ENCODE data around the gene JPH2. TPM values are rescaled to one million over a fixed set of nuclear protein-coding genes. Genes with fewer than 3 reads are reported as not detected.

Gene JPH2
- total RNA-seq, 1 experiment from 2014 or later: 0.17 TPM

DNA sequence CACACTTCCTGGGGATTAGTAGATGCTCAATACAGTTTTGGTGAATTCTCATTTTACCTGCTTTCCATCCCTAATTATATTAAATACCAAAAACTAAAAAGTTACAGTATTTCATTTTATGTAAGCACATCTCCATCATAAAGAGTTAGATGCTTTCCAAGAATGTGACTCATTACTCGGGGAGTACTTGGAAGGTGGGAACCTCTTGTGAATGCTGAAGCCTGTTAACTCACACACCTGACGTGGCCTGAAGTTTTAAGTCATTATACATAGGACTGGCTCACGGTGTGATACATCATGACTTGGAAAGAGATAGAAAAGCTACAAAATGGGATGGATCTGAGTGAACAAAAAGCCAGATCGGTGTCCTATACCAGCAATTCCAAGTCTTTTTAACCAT lies 25.8 kb upstream of the JPH2 start:
- intact Hi-C loops (cut with micrococcal nuclease): loop anchor here (5.0 kb wide), 1 partner anchor 515 kb away; no protein-coding TSS in a partner anchor
- Histone ChIP-seq H4K20me1 (ENCODE audit: insufficient read depth) (no peaks in the 10 kb centered on the region), H3K4me2 (ENCODE audit: low read length) (no peak overlapping the region), H3K36me3 (ENCODE audit: control insufficient read depth in 1 of 2, insufficient read depth in 2 of 2, low read length in 2 of 2) (no peaks in the 10 kb centered on the region; a peak in 1 of 4 replicates), H3K9me3 (ENCODE audit: control insufficient read depth in 1 of 2, insufficient read depth in 1 of 2, low read depth in 1 of 2, low read length in 2 of 2) (no peaks in the 10 kb centered on the region), H3K9me2 (ENCODE audit: insufficient read depth) (no peaks in the 10 kb centered on the region), H3K27ac (ENCODE audit: low read depth, low read length) (no peak overlapping the region), H3K4me3 (replicated peaks in 1 of 2; ENCODE audit: low read depth in 1 of 2, low read length in 2 of 2) (no peak overlapping the region), H2AFZ (ENCODE audit: low read depth, low read length, poor library complexity, severe bottlenecking) (no peak overlapping the region), H3K4me1 (ENCODE audit: control insufficient read depth in 1 of 2, insufficient read depth in 2 of 2, low read length in 2 of 2) (peaks cover 19 to 24% of the 10 kb centered on the region in 2 experiments), H3K79me2 (ENCODE audit: insufficient read depth, low read length) (peaks cover 26% of the 10 kb centered on the region), H3K9ac (ENCODE audit: low read length) (no peak overlapping the region), H3K27me3 (ENCODE audit: insufficient read depth, low read length) (no peaks in the 10 kb centered on the region)
- ATAC-seq: no peak
- TF ChIP-seq SP1 (IDR thresholded peaks at IDR 0.05; ENCODE audit: low read depth) (no peak), POLR2A (IDR thresholded peaks at IDR 0.05; ENCODE audit: borderline replicate concordance, extremely low read depth, insufficient read depth, insufficient read length) (no peak), ZFX (IDR thresholded peaks at IDR 0.05) (no peak), REST (IDR thresholded peaks at IDR 0.05; ENCODE audit: low read depth) (no peak), ATF3 (IDR thresholded peaks at IDR 0.05) (no peak), EZH2phosphoT487 (IDR thresholded peaks at IDR 0.05; ENCODE audit: borderline replicate concordance) (no peak), JUND (IDR thresholded peaks at IDR 0.05) (no peak), ZBTB33 (IDR thresholded peaks at IDR 0.05; ENCODE audit: extremely low read depth, insufficient replicate concordance, low read length) (no peak), ELF1 (IDR thresholded peaks at IDR 0.05; ENCODE audit: borderline replicate concordance, low read depth) (no peak), TCF7L2 (IDR thresholded peaks at IDR 0.05; ENCODE audit: borderline replicate concordance, extremely low read depth, insufficient read depth, insufficient read length) (no peak)
- TF ChIP-seq, protein P1, sequence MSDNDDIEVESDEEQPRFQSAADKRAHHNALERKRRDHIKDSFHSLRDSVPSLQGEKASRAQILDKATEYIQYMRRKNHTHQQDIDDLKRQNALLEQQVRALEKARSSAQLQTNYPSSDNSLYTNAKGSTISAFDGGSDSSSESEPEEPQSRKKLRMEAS (IDR thresholded peaks at IDR 0.05): no peak
- RAD21 ChIA-PET (ENCODE audit: low non-redundant PET in 1 of 2, low total read pairs in 2 of 2, uncharacterized antibody in 2 of 2, unreplicated experiment in 2 of 2): no interaction called here
- POLR2A ChIA-PET: no interaction called here
- BruUV-seq (replicated peaks): no TSS peak
- CTCF ChIA-PET: interaction anchor here (6.9 kb wide), 1 partner anchor 170 kb away, joined by 114 read pairs; no protein-coding TSS in a partner anchor
- DNase-seq (ENCODE audit: low read depth, low spot score): no peak
